GM04504 (cell line): ENCODE measurements around the gene KRTAP1-4.
A peak's percentile ranks its signal among the peaks of the same experiment; 100 is the strongest.
"Not testable (repeated sequence)": the region's sequence is repeated elsewhere in the genome, so short reads cannot be mapped to it uniquely, and the experiment has no call there.

Experiments used
- DNase-seq: peaks from one replicate; pipeline ENCODE4 v3.0.0-alpha.2; 2012; ENCODE audit warnings: low read depth

Gene KRTAP1-4, protein sequence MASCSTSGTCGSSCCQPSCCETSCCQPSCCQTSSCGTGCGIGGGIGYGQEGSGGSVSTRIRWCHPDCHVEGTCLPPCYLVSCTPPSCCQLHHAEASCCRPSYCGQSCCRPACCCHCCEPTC

GRCh38 chr17:41029633-41030245, at the start of gene KRTAP1-4:
Gene KRTAP1-4 (minus strand): TSS chr17:41030195. CDS start chr17:41030078, 117 bp downstream.
- DNase-seq: no peak

- DNase-seq: no peak
These were observed 46.8 kb upstream of the KRTAP1-4 start for GRCh38 chr17:41076788-41077187.

GRCh38 chr17:41073676-41074075, 43.7 kb upstream of the KRTAP1-4 start:
- DNase-seq: no peak

DNA sequence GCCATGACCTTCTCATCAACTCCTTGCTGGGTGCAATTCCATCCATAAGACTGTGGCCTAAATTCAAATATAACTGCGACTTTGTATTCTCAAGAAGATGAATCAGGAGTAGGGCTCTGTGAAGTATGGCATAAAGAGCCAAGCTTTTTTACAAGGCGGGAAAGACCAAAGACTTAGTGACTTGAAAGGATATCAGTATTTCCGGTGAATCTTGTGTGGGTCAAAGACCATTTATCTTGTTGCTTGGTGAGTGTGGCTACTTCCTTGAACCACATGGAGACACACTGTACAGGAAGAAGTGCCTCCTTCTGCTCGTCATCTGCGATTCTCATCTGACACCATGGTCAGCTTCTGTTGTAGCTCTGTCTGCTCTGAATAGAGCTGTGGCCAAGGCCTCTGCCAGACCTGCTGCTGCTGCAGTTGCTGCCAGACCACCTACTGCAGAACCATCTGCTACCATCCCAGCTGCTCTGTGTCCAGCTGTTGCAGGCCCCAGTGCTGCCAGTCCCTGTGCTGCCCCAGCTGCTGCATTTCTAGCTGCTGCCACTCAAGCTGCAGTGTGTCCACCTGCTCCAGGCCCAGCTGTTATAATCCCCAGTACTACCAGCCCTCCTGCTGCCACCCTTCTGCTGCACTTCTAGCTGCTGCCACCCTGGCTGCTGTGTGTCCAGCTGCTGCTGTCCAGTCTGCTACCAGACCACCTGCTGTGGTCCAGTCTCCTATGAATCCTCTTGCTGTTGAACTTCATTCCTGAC, 41.8 kb upstream of the KRTAP1-4 start:
- no peak for DNase-seq

GRCh38 chr17:41069031-41069430, 39.0 kb upstream of the KRTAP1-4 start:
- DNase-seq: no peak

- DNase-seq: peak; percentile 74
These were observed 37.3 kb upstream of the KRTAP1-4 start for GRCh38 chr17:41067281-41067680.

- peak; percentile 80 for DNase-seq
These were observed 36.0 kb upstream of the KRTAP1-4 start, which contains the start of gene KRTAP2-4 for GRCh38 chr17:41065829-41066624. Gene KRTAP2-4 (minus strand): TSS chr17:41065879. CDS start chr17:41065845, 34 bp downstream.

- DNase-seq: not testable (repeated sequence)
These were observed 35.2 kb upstream of the KRTAP1-4 start for GRCh38 chr17:41065016-41065689.

- DNase-seq: no peak
These were observed 34.3 kb upstream of the KRTAP1-4 start for GRCh38 chr17:41064301-41064700.

- no peak for DNase-seq
These were observed 33.5 kb upstream of the KRTAP1-4 start for GRCh38 chr17:41063449-41063848.

- DNase-seq: peak; percentile 93
These were observed 32.0 kb upstream of the KRTAP1-4 start for GRCh38 chr17:41061964-41062363.

GRCh38 chr17:41060052-41060604, 30.1 kb upstream of the KRTAP1-4 start, which contains the start of gene KRTAP2-3:
Gene KRTAP2-3 (minus strand): TSS chr17:41060114. CDS start chr17:41060050, 64 bp downstream.
- DNase-seq: peak; percentile 86

DNA sequence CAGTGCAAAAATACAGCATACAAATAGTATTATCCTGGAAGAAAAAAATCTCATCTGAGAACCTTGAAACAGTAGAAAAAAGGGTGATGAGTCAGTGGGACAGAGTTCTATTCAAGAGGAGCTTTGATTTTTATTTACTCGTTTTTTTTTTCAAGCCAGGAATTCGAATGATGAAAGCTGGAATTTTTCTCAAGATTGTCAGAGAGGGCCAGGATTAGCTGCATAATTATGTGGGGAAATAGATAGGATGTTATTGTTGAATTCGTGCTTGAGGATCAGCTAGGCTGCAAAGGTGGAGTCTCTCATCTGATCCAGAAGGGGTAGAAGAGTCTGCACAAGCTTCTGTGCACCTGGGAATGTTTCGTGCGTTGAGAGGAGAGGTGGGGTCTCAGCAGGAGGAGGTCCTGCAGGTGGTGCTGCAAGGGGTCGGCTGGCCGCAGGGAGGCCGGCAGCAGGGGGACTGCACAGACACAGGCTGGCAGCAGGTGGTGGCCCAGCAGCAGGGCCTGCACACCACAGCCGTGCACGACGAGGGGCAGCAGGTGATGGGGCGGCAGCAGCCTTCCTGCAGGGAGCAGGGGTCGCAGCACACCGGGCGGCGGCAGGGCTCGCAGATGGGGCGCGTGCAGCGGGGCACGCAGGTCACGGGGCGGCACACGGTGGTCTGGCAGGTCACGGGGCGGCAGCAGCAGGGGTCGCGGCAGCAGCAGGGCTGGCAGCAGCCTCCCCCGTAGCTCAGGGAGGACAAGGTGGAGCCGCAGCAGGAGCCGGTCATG, 29.5 kb upstream of the KRTAP1-4 start:
- DNase-seq: peak; percentile 89

GRCh38 chr17:41058741-41059140, 28.7 kb upstream of the KRTAP1-4 start:
- no peak for DNase-seq

DNA sequence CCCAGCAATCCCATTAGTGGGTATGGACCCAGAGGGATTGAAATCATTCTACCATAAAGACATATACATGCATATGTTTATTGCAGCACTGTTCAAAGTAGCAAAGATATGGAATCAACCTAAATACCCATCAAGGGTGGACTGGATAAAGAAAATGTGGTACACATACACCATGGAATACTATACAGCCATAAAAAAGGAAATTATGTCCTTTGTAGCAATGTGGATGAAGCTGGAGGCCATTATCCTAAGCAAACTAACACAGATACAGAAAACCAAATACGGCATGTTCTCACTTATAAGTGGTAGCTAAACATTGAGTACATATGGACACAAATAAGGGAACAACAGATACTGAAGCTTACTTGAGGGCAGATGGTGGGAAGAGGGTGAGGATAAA, 27.6 kb upstream of the KRTAP1-4 start:
- DNase-seq: no peak

DNA sequence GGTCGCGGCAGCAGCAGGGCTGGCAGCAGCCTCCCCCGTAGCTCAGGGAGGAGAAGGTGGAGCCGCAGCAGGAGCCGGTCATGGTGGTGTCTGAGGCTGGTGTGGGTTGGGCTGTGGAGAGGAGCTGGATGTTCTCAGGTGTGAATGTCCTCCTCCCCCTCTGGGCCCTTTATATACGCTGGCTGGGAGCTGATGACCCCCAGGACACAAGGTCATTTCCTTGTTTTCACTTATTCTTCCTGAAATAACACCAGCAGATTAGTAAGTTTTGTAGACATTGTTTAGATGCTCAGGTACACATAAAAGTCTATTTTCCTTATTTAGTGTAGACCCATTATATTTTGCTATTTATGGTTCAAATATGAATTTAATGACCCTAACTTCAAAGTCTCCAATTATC, 25.1 kb upstream of the KRTAP1-4 start, which contains the start of gene KRTAP2-2:
TSS of gene KRTAP2-2 (minus strand) at position 101 of the 400 bp plus-strand sequence. CDS start at position 82, 19 bp downstream.
- DNase-seq: not testable (repeated sequence)

GRCh38 chr17:41054556-41054955, 24.6 kb upstream of the KRTAP1-4 start:
- DNase-seq: not testable (repeated sequence)

GRCh38 chr17:41054025-41054424, 24.0 kb upstream of the KRTAP1-4 start:
- no peak for DNase-seq

- DNase-seq: no peak
These were observed 22.6 kb upstream of the KRTAP1-4 start for GRCh38 chr17:41052566-41052965.

GRCh38 chr17:41049110-41049509, 19.1 kb upstream of the KRTAP1-4 start:
- DNase-seq: no peak
